ENCODE data around the gene CDH2. TPM values are rescaled to one million over a fixed set of nuclear protein-coding genes. Genes with fewer than 3 reads are reported as not detected.

Gene CDH2
- total RNA-seq, 1 experiment from 2014 or later = 6.4 TPM

DNA sequence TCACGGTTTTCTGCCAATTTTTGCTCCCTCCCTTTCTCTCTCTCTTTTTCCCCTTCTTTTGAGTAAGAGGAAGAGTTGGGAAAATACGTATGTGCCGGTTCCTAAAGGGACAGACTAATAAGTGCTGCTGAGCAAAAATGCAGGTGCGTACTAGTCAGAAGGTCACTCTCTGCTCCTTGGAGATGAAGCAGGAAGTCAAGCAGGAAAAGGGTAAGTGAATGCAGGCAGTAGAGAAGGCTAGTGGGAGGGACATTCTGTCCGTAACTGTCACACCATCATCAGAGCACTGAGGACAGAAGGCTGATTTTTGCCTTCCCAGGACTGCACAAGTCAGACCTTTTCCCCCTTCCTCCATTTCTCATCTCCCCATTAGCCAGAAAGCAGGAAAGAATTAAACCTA lies 105.7 kb downstream of the CDH2 start:
- ChIA-PET POLR2A (ENCODE audit: unreplicated experiment) (no interaction called here), CTCF (no interaction called here)
- Histone ChIP-seq H2AFZ (no peak overlapping the region), H3K9me3 (ENCODE audit: insufficient read depth, low read depth) (no peaks in the 10 kb centered on the region), H3K79me2 (ENCODE audit: low read depth) (no peaks in the 10 kb centered on the region), H3K4me1 (replicated peaks; ENCODE audit: insufficient read depth) (no peaks in the 10 kb centered on the region), H3F3A (ENCODE audit: insufficient read depth, low read depth) (no peaks in the 10 kb centered on the region), H3K4me3 (no peak overlapping the region), H3K4me2 (no peak overlapping the region), H3K36me3 (ENCODE audit: low read depth) (no peaks in the 10 kb centered on the region), H4K20me1 (ENCODE audit: insufficient read depth) (no peaks in the 10 kb centered on the region), H3K9me2 (ENCODE audit: insufficient read depth) (no peaks in the 10 kb centered on the region), H3K27me3 (ENCODE audit: insufficient read depth, low read depth) (no peaks in the 10 kb centered on the region), H3K27ac (no peak overlapping the region)
- DNase-seq = no peak
- intact Hi-C loops (cut with micrococcal nuclease; ENCODE audit: unreplicated experiment) = no loop called here
- BruUV-seq (replicated peaks) = no TSS peak
- TF ChIP-seq EZH2 (IDR thresholded peaks at IDR 0.05; ENCODE audit: low read depth) = no peak
- TF ChIP-seq, protein P1, sequence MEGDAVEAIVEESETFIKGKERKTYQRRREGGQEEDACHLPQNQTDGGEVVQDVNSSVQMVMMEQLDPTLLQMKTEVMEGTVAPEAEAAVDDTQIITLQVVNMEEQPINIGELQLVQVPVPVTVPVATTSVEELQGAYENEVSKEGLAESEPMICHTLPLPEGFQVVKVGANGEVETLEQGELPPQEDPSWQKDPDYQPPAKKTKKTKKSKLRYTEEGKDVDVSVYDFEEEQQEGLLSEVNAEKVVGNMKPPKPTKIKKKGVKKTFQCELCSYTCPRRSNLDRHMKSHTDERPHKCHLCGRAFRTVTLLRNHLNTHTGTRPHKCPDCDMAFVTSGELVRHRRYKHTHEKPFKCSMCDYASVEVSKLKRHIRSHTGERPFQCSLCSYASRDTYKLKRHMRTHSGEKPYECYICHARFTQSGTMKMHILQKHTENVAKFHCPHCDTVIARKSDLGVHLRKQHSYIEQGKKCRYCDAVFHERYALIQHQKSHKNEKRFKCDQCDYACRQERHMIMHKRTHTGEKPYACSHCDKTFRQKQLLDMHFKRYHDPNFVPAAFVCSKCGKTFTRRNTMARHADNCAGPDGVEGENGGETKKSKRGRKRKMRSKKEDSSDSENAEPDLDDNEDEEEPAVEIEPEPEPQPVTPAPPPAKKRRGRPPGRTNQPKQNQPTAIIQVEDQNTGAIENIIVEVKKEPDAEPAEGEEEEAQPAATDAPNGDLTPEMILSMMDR (conservative IDR thresholded peaks at IDR 0.05) = no peak

DNA sequence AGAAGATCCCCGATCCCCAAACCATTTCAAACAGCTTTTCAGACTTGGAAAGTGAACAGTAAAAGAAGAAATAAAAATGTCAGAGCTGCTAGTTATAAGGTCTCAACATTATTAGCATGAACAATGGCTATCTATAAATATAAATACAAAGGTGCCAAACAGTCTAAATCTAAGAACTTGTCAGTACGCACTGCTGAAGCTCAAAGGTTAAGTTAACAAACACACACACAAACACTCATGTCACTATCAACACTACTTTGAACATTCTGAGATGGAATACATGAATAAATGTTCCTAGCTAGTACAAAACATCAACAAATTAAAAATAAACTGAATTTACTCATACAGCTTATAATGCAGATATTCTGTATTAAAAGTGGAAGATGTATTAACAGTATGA lies 108.7 kb downstream of the CDH2 start:
- Histone ChIP-seq H3K9me2 (ENCODE audit: insufficient read depth) (no peaks in the 10 kb centered on the region), H4K20me1 (ENCODE audit: insufficient read depth) (no peaks in the 10 kb centered on the region), H3K27me3 (ENCODE audit: insufficient read depth, low read depth) (no peaks in the 10 kb centered on the region), H3K36me3 (ENCODE audit: low read depth) (no peaks in the 10 kb centered on the region), H3K4me1 (replicated peaks; ENCODE audit: insufficient read depth) (no peaks in the 10 kb centered on the region), H3K4me3 (no peak overlapping the region), H3K4me2 (no peak overlapping the region), H3F3A (ENCODE audit: insufficient read depth, low read depth) (no peaks in the 10 kb centered on the region), H3K27ac (no peak overlapping the region), H3K79me2 (ENCODE audit: low read depth) (no peaks in the 10 kb centered on the region), H2AFZ (no peak overlapping the region), H3K9me3 (ENCODE audit: insufficient read depth, low read depth) (no peaks in the 10 kb centered on the region)
- no peak for DNase-seq
- intact Hi-C loops (cut with micrococcal nuclease; ENCODE audit: unreplicated experiment) = no loop called here
- TF ChIP-seq EZH2 (IDR thresholded peaks at IDR 0.05; ENCODE audit: low read depth) = no peak
- TF ChIP-seq, protein P1 (conservative IDR thresholded peaks at IDR 0.05) = no peak
- POLR2A ChIA-PET (ENCODE audit: unreplicated experiment) = no interaction called here
- BruUV-seq (replicated peaks) = no TSS peak
- CTCF ChIA-PET = no interaction called here

DNA sequence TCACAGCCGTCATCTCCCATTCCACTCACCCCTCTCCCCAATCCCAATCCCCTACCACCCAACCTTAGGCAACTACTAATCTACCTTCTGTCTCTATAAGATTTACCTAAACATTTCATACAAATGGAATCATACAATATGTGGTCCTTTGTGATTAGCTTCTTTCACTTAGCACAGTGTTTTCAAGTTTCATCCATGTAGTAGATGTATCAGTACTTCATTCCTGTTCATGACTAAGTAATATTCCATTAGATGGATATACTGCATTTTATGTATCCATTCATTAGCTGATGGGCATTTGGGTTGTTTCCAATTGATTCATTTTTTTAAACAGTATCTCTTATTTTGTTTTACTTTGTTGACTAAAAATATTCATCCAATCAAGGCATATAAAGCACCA lies 109.6 kb downstream of the CDH2 start:
- TF ChIP-seq, protein P1 (conservative IDR thresholded peaks at IDR 0.05) = no peak
- no peak for TF ChIP-seq EZH2 (IDR thresholded peaks at IDR 0.05; ENCODE audit: low read depth)
- Histone ChIP-seq H3K27me3 (ENCODE audit: insufficient read depth, low read depth) (no peaks in the 10 kb centered on the region), H3K36me3 (ENCODE audit: low read depth) (no peaks in the 10 kb centered on the region), H3K79me2 (ENCODE audit: low read depth) (no peaks in the 10 kb centered on the region), H3K9me2 (ENCODE audit: insufficient read depth) (no peaks in the 10 kb centered on the region), H3K4me3 (no peak overlapping the region), H4K20me1 (ENCODE audit: insufficient read depth) (no peaks in the 10 kb centered on the region), H3K4me2 (no peak overlapping the region), H3K4me1 (replicated peaks; ENCODE audit: insufficient read depth) (no peaks in the 10 kb centered on the region), H2AFZ (no peak overlapping the region), H3K27ac (no peak overlapping the region), H3F3A (ENCODE audit: insufficient read depth, low read depth) (no peaks in the 10 kb centered on the region), H3K9me3 (ENCODE audit: insufficient read depth, low read depth) (no peaks in the 10 kb centered on the region)
- intact Hi-C loops (cut with micrococcal nuclease; ENCODE audit: unreplicated experiment) = no loop called here
- DNase-seq = no peak
- CTCF ChIA-PET = no interaction called here
- POLR2A ChIA-PET (ENCODE audit: unreplicated experiment) = no interaction called here
- no TSS peak for BruUV-seq (replicated peaks)
